Measurements from ENCODE around the gene CACNA1G.

The CACNA1G gene

GRCh38 chr17:50635732-50635981 is 75.1 kb downstream of the CACNA1G start:
- DNase-seq, result no peak

DNA sequence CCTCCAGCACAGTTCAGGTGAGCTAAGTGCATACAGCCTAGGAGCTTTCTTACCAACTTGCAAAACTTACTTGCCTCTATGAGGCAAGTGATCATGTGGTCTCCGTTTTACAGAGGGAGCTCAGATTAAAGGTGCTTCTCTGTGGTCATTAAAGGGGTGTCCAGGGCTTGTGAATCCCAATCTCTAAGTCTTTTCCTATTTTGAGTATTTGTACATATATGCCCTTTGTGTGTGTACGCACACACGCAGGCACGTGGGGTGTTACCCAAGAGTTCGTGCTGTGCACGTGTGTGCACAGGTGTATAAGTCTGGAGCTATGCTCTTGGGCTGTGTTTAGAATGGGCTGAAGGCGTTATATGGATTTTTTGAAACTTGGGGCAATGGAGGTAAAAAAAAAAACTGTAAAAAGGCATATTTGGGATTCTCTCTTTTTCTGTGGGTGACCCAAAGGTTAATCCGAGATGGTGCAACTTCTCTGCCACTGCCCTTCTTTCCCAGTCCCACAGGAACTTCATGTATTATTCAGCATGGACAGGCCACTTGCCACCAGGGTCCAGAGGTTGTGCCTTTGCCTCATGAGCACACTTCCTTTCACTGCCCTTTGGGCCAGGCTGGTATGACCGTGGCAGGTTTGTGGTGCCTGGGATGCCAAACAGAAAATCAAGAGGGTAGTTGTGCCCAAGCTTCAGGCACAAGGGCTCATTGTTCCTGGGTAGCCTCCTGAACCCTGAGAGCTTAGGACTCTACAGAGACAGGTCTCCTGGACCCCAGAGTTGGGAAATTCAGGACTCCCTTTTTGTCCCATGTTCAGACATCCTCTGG is 75.7 kb downstream of the CACNA1G start:
- DNase-seq, result no peak

DNA sequence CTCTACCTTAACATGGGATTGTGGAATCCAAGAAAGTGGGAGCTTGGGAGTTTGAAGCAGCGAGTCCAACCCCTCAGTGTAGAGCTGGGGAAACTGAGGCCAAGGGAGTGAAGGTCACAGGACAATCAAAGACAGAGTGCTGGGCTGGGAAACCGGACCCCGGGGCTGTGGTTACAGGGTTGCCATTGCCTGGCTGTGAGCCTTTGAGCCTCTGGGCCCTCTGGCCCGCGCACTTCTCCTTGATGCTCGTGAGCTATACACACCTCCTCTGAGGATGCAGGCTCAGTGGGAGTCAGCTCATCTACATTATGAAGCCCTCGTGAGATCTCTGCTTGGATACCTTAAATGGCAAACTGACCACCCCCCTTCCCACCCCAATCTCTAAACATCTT is 76.3 kb downstream of the CACNA1G start:
- DNase-seq, result no peak

- peak; percentile 71 for DNase-seq
These were observed 77.5 kb downstream of the CACNA1G start for GRCh38 chr17:50637829-50638605.

DNA sequence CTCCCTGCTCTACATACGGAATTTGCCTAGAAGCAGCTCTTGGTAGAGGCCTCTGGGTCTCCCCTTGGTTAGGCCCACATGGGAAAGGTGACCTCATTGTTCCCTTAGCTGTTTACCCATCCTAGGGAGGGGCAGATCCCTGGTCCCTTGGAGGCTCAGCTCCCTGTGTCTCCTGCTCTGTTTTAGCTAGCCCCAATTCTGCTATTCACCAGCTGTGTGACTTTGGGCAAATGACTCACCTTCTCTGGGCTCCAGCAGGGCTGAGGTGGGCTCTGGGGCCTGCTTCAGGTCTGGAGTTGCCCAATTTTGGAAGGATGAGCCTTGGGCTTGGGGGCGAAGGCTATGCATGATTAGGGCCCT is 78.1 kb downstream of the CACNA1G start:
- no peak for DNase-seq

DNA sequence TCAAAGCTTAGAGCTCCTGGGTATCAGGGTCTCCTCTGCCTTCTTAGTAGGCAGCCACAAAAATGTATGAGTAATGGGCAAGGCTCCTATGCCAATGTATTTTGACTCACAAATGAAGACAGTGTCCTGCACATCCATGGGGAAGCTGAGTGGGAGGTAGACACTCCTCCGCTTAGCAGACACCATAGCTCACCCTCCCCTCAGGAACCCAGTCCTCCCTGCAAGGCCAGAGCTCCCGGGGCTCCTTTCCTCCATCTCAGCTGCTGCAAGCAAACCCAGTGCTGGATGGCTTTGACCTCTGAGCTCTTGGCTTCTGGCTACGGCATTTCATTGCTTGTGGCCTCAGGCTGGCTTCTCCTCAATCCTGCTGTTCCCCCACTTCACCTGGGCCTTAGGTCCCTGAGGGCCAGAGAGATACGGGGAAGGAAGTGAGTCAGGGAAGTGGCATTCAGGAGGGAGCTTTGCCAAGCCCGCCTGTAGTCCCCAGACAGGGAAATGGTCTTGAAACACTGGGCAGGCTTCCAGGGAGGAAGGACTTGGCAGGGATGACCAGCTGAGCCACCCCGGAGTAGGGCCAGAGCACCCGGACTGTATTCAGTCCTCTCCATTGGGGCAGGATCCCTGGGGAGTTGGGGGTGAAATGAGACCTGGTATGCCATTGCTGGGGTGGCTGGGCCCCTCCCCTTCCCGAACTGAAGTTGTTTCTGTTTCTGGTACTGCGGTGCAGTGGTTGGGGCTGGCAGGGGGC is 78.6 kb downstream of the CACNA1G start:
- no peak for DNase-seq

GRCh38 chr17:50640686-50641351 is 80.3 kb downstream of the CACNA1G start:
- no peak for DNase-seq

- no peak for DNase-seq
These were observed 80.8 kb downstream of the CACNA1G start for GRCh38 chr17:50641357-50641756.

DNA sequence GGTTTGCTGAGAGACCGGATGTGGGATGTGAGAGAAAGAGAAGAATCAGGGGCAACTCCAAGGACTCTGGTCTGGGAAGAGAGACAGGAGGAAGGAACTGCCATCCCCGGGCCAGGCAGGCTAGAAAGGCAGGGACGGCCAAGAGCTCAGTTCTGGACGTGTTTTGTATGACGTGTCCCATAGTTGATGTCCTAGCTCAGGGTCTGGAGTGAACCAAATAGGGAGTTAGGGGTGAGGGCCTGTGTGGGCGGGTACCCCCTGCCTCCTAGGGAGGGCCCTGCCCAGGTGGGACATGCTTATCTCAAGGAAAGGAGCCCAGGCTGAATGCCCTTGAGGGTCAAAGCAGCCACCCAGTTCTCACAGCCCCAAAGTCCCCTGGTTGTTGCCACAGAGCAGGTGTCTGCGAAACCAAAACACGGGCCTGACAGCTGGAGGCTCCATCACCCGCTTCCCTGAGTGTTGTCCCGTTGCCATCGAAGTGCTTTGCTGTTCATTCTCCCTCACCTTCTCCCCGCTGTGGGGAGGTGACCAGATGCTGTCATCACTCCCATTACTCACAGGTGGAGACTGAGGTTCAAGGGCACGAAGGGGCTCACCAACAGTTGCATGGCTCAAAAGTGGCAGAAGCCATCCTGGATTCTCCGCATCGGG is 81.7 kb downstream of the CACNA1G start:
- DNase-seq, result peak; percentile 25

- DNase-seq, result no peak
These were observed 82.5 kb downstream of the CACNA1G start for GRCh38 chr17:50642722-50643656.

GRCh38 chr17:50645748-50646682 is 85.5 kb downstream of the CACNA1G start:
- DNase-seq, result no peak

GRCh38 chr17:50647187-50647586 is 86.7 kb downstream of the CACNA1G start:
- peak; percentile 64 for DNase-seq

- peak; percentile 58 for DNase-seq
These were observed 88.8 kb downstream of the CACNA1G start for GRCh38 chr17:50649042-50649908.

GRCh38 chr17:50651661-50652060 is 91.1 kb downstream of the CACNA1G start:
- DNase-seq, result no peak

DNA sequence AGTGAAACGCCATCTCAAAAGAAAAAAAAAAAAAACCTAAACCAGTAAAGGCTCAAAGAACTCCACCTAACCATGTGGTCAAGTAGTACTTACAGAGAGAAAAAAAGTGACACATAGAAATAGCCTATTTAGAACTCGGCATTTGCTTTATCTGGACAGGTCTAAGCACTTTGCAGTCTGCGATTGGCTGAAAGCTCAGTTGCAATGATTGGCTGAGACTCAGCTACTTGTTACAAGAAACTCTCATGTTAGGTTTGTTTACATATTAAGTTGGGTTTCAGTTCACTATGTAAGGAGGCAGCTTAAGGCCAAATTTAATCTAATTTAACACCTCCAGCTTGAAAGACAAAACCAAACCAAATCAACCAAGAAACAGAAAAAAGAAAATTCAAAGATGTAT is 93.2 kb downstream of the CACNA1G start:
- no peak for DNase-seq

GRCh38 chr17:50656509-50656908 is 96.0 kb downstream of the CACNA1G start:
- no peak for DNase-seq

GRCh38 chr17:50657054-50657453 is 96.5 kb downstream of the CACNA1G start:
- DNase-seq, result no peak

GRCh38 chr17:50657627-50658026 is 97.1 kb downstream of the CACNA1G start:
- DNase-seq, result no peak

DNA sequence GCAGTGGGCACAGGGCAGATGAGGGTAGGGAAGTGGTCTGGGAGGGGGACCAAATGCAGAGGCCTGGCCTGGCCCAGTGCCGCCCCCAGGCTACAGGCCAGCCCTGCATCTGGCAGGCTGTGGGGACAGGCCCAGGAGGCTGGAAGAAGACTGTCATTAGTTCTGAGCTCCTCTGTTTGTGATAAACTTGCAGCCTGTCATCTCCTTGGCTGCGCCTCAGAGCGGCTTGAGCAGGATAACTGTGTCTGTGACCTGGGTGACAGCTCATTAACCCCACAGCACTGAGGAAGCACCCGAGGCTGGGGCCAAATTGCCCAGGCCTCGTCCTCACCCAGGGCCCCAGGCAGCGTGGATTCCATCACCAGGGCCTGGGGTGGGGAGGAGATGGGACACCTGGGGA is 98.1 kb downstream of the CACNA1G start:
- DNase-seq, result no peak

All from NCI-H2171 treated with DMSO at 0.1 percent for 48 hours (cell line).